ENCODE measurements around the gene CBLB.

DNA sequence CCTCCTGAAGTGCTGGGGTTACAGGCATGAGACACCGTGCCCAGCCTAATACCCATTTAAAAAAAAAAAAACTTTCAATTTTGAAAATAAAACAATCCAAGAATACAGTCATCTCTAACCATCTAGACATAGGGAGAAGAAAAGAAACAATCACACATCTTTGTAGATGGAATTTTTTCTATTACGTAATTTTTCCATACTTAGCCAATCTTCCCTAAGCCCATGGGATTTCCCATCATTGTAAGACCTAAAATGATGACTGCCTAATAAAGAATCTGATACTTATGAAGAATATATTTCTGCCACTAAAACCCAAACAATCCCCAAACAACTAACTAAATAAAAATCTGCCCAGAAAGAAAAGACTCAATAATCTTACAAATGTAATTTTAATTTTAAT is 88.7 kb downstream of the CBLB start:
- TF ChIP-seq, protein P1, sequence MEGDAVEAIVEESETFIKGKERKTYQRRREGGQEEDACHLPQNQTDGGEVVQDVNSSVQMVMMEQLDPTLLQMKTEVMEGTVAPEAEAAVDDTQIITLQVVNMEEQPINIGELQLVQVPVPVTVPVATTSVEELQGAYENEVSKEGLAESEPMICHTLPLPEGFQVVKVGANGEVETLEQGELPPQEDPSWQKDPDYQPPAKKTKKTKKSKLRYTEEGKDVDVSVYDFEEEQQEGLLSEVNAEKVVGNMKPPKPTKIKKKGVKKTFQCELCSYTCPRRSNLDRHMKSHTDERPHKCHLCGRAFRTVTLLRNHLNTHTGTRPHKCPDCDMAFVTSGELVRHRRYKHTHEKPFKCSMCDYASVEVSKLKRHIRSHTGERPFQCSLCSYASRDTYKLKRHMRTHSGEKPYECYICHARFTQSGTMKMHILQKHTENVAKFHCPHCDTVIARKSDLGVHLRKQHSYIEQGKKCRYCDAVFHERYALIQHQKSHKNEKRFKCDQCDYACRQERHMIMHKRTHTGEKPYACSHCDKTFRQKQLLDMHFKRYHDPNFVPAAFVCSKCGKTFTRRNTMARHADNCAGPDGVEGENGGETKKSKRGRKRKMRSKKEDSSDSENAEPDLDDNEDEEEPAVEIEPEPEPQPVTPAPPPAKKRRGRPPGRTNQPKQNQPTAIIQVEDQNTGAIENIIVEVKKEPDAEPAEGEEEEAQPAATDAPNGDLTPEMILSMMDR (IDR thresholded peaks at IDR 0.05): no peak
- TF ChIP-seq POLR2A (IDR thresholded peaks at IDR 0.05): no peak

All from prostate gland (tissue), 2 donors.